H1 (cell line): Measurements from ENCODE around the gene PCCA.

Experiments
- CHD2 ChIP-seq: IDR thresholded peaks from 2 replicates; pipeline ENCODE4 v1.6.1; 2012; ENCODE audit warnings: low read length, improper control_type of control experiment
- EGR1 ChIP-seq: IDR thresholded peaks from 2 replicates; pipeline ENCODE4 v1.6.1; 2011; ENCODE audit warnings: low read depth, low read length, borderline replicate concordance
- HDAC6 ChIP-seq: IDR thresholded peaks from one replicate; pipeline ENCODE4 v1.7.1; 2012; ENCODE audit warnings: low read depth, mild to moderate bottlenecking, inconsistent platforms, low read length, moderate library complexity
- KDM4A ChIP-seq: IDR thresholded peaks from one replicate; pipeline ENCODE4 v1.7.1; 2012; ENCODE audit warnings: low read depth, mild to moderate bottlenecking, moderate library complexity, low read length, inconsistent platforms; ENCODE audit not compliant: severe bottlenecking
- MAFK ChIP-seq: IDR thresholded peaks from 2 replicates; pipeline ENCODE4 v1.6.1; 2012; ENCODE audit warnings: low read depth, mild to moderate bottlenecking, improper control_type of control experiment, low read length
- POLR2A ChIP-seq, 2 experiments: IDR thresholded peaks; 1 replicate in 1 of 2; 2 replicates in 1 of 2; pipeline ENCODE4 v1.6.1; 2011; ENCODE audit warnings: low read depth in 2 of 2, low read length in 2 of 2, mild to moderate bottlenecking in 2 of 2; ENCODE audit errors: control extremely low read depth in 1 of 2
- SIN3A ChIP-seq, 2 experiments: IDR thresholded peaks in 1 of 2; conservative IDR thresholded peaks in 1 of 2; 2 replicates each; pipeline ENCODE4 v1.6.1; 2011 to 2012; ENCODE audit warnings: low read length in 2 of 2, improper control_type of control experiment in 1 of 2, low read depth in 1 of 2, mild to moderate bottlenecking in 1 of 2
- SP2 ChIP-seq: IDR thresholded peaks from 2 replicates; pipeline ENCODE4 v1.6.1; 2012; ENCODE audit warnings: mild to moderate bottlenecking, low read length, inconsistent platforms
- SUZ12 ChIP-seq: fragments of 200-600 bp; sonication (generic); IDR thresholded peaks from 2 replicates; pipeline ENCODE4 v1.6.1; 2012; ENCODE audit warnings: mild to moderate bottlenecking, inconsistent platforms, low read length, moderate library complexity, mixed read lengths
- TF ChIP-seq, protein P1 (sequence below), 3 experiments: IDR thresholded peaks; 1 replicate in 2 of 3; 2 replicates in 1 of 3; pipeline versions ENCODE4 v1.5.1 to v1.6.1; 2011; ENCODE audit warnings: low read length in 3 of 3, mild to moderate bottlenecking in 3 of 3, inconsistent platforms in 2 of 3, low read depth in 1 of 3, moderate library complexity in 1 of 3; ENCODE audit not compliant: insufficient read depth in 1 of 3; ENCODE audit errors: control extremely low read depth in 1 of 3
- TF ChIP-seq, protein P2 (sequence below): IDR thresholded peaks from 2 replicates; pipeline ENCODE4 v1.6.1; 2012; ENCODE audit warnings: low read length, inconsistent platforms

DNA sequence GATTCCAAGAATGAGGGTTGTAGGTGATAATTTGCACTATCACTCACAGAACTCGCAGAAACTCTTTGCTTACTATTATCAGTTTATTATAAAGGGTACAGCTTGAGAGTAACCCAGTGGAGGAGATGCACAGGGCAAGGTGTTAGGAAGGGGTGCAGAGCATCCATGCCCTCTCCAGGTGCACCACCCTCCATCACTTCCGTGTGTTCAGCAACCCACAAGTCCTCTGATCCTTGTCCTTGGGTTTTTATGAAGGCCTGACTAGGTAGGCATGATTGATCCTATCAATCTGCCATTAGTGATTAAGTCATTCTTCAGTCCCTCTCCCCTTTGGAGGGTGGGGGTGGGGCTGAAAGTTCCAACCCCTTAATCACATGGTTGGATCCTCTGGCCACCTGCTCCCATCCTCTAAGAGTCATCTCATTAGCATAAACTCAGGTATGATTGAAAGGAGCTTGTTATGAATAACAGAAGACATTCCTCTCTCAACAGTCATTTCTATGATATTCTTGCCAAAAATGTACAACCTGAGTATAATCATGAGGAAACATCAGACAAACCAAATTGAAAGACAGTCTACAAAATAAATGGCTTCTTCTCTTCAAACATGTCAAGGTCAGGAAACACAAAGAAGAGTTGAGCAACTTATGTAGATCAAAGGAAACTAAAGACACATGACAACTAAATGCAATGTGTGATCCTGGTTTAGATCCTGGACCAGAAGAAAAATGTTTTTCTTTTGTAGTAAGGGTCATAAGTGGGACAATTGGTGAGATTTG lies 225.4 kb downstream of the PCCA start:
- TF ChIP-seq SUZ12 (no peak), POLR2A (IDR thresholded peaks at IDR 0.05; ENCODE audit: control extremely low read depth in 1 of 2, low read depth in 2 of 2, low read length in 2 of 2) (no peak), HDAC6 (no peak), SP2 (no peak), EGR1 (no peak), CHD2 (no peak), MAFK (no peak), KDM4A (no peak), SIN3A (conservative IDR thresholded peaks at IDR 0.05 in 1 of 2, IDR thresholded peaks at IDR 0.05 in 1 of 2; ENCODE audit: low read depth in 1 of 2, low read length in 2 of 2) (no peak)
- TF ChIP-seq, protein P1, sequence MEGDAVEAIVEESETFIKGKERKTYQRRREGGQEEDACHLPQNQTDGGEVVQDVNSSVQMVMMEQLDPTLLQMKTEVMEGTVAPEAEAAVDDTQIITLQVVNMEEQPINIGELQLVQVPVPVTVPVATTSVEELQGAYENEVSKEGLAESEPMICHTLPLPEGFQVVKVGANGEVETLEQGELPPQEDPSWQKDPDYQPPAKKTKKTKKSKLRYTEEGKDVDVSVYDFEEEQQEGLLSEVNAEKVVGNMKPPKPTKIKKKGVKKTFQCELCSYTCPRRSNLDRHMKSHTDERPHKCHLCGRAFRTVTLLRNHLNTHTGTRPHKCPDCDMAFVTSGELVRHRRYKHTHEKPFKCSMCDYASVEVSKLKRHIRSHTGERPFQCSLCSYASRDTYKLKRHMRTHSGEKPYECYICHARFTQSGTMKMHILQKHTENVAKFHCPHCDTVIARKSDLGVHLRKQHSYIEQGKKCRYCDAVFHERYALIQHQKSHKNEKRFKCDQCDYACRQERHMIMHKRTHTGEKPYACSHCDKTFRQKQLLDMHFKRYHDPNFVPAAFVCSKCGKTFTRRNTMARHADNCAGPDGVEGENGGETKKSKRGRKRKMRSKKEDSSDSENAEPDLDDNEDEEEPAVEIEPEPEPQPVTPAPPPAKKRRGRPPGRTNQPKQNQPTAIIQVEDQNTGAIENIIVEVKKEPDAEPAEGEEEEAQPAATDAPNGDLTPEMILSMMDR (IDR thresholded peaks at IDR 0.05; ENCODE audit: control extremely low read depth in 1 of 3, insufficient read depth in 1 of 3, low read depth in 1 of 3, low read length in 3 of 3) = no peak
- TF ChIP-seq, protein P2, sequence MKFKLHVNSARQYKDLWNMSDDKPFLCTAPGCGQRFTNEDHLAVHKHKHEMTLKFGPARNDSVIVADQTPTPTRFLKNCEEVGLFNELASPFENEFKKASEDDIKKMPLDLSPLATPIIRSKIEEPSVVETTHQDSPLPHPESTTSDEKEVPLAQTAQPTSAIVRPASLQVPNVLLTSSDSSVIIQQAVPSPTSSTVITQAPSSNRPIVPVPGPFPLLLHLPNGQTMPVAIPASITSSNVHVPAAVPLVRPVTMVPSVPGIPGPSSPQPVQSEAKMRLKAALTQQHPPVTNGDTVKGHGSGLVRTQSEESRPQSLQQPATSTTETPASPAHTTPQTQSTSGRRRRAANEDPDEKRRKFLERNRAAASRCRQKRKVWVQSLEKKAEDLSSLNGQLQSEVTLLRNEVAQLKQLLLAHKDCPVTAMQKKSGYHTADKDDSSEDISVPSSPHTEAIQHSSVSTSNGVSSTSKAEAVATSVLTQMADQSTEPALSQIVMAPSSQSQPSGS = no peak
